Brain microvascular endothelial cell (primary cell): ENCODE results near the gene DNAJC7.

ENCODE experiments used
- DNase-seq: peaks from one replicate; pipeline ENCODE4 v3.0.0-alpha.2; 2020
- H3K27ac ChIP-seq: fragments of 250-450 bp; sonication (Bioruptor Pico); 2 replicates; pipeline ENCODE4 v1.5.1; 2020; ENCODE audit warnings: mild to moderate bottlenecking, moderate library complexity
- H3K27me3 ChIP-seq: fragments of 250-450 bp; sonication (Bioruptor Pico); replicated peaks from 2 replicates; pipeline ENCODE4 v1.5.1; 2020; ENCODE audit warnings: mild to moderate bottlenecking
- H3K36me3 ChIP-seq: fragments of 250-450 bp; sonication (Bioruptor Pico); replicated peaks from 2 replicates; pipeline ENCODE4 v1.5.1; 2020; ENCODE audit warnings: mild to moderate bottlenecking
- H3K4me3 ChIP-seq: 2 replicates; pipeline ENCODE4 v1.5.1; 2011; ENCODE audit warnings: low read depth, mild to moderate bottlenecking, control low read depth, low read length, moderate library complexity
- in situ Hi-C: cut with HindIII; loops from 2 replicates; pipeline ENCODE4 v1.10.0; 2017; ENCODE audit warnings: low sequenced_read_pairs, low pct_ligation_motif_present
- TF ChIP-seq, protein P1 (sequence below): IDR thresholded peaks from 2 replicates; pipeline ENCODE4 v1.5.1; 2011; ENCODE audit warnings: low read depth, mild to moderate bottlenecking, moderate library complexity, low read length, control low read depth, inconsistent platforms; ENCODE audit errors: missing control alignments

The DNAJC7 gene

DNA sequence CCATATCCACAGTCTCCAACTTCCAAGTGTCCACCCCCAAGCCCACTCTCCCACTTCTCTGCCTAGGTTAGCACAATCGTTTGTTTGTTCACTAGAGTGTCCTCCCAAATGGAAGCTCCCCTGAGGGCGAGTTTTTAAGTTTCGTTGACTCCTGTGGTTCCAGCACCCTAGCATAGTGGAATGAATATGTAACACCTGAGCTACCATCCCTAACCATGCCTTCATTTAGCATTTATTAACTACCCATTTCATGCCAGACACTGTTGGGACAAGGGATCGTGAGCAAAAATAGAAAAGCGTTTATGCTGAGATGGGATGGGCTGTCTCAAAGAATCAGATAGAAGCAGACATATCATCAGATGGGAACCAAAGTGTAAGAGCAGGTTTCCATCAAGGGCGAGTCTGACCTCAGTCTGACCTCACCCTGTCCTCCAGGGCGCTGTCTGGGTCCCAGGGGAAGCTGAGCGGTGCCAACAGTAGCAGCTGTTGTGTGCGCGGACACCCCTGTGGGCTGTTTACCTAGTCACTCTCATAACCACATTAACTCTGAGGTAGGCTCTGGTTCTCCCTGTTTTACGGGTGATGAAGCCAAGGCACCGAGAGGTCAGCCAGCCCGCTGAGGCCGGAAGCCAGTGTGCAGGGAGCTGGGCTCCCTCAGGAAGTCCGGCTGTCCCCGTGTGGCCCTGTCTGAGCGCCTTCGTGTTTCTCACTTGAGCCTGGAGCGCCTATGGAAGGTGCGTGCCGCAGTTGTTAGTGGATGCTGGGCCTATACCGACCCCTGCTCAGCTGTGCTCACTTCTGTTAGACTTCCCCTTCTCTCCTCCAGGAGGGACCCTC lies 44.5 kb downstream of the DNAJC7 start:
- H3K27me3 ChIP-seq, result no peaks in the 10 kb centered on the region
- peaks cover 72% of the 10 kb centered on the region for H3K36me3 ChIP-seq
- H3K27ac ChIP-seq, result peak overlapping the region; percentile 9
- TF ChIP-seq, protein P1, sequence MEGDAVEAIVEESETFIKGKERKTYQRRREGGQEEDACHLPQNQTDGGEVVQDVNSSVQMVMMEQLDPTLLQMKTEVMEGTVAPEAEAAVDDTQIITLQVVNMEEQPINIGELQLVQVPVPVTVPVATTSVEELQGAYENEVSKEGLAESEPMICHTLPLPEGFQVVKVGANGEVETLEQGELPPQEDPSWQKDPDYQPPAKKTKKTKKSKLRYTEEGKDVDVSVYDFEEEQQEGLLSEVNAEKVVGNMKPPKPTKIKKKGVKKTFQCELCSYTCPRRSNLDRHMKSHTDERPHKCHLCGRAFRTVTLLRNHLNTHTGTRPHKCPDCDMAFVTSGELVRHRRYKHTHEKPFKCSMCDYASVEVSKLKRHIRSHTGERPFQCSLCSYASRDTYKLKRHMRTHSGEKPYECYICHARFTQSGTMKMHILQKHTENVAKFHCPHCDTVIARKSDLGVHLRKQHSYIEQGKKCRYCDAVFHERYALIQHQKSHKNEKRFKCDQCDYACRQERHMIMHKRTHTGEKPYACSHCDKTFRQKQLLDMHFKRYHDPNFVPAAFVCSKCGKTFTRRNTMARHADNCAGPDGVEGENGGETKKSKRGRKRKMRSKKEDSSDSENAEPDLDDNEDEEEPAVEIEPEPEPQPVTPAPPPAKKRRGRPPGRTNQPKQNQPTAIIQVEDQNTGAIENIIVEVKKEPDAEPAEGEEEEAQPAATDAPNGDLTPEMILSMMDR, result no peak
- in situ Hi-C loops, result loop anchor here (25.0 kb wide), 1 partner anchor 140 kb away; the partner anchor contains the start of genes DHX58, HSPB9 and KAT2A
- peak; percentile 31 for DNase-seq
- no peak overlapping the region for H3K4me3 ChIP-seq

DNA sequence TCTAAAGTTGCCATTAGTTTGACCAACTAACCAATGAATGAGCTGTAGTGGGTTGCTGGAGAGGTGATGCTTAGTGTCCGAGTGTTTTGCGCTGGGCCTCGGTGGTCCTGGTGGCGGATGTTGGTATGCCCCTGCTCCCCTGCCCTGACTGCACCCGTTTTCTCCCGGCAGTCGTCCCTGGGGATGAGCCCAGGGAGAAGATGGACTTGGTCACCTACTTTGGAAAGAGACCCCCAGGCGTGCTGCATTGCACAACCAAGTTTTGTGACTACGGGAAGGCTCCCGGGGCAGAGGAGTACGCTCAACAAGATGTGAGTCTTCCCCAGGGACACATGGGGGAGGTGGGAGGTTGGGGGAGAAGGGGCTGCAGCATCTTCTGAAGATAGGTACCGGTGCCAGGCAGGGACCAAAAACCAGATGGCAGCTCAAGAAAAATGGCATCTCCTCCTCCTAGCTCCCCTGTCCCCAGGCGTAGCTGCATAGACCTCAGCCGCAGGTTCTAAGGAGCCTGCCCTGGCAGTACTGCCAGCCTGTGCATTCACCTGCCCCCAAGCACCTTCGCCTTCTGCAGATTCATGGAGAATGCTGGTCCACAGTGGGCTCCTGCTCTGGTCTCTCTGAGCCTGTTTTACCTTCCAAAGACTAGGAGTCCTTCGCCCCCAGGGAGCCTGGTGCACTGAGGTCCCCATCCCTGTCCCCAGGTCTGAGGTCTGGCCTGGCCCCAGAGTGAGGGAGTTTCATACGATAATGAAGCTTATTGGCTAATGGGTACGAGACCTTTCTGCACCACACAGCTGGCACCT lies 45.3 kb downstream of the DNAJC7 start:
- no peak overlapping the region for H3K27ac ChIP-seq
- no peak for DNase-seq
- TF ChIP-seq, protein P1, result no peak
- peaks cover 63% of the 10 kb centered on the region for H3K36me3 ChIP-seq
- no peak overlapping the region for H3K4me3 ChIP-seq
- in situ Hi-C loops, result loop anchor here (25.0 kb wide), 1 partner anchor 140 kb away; the partner anchor contains the start of genes DHX58, HSPB9 and KAT2A
- no peaks in the 10 kb centered on the region for H3K27me3 ChIP-seq

DNA sequence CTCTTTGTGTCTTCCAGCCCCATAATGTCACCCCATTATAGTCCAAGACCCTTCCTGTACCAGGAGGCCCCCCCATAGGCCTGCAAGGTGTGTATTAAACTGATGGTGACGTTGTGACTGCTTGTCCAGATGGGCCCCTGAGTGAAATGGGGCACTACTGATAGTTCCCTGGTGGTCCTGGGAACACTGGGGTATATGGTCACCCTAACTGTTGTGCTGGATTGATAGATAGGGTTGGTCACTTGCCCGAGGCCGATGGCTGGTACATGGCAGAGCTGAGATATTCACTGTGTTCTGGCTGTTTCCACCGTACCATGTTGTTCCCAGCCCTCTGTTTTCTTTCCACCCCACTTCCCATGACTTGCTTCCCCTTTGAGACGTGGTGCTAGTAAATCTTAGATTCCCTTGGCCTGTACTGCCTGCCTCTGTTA lies 46.3 kb downstream of the DNAJC7 start:
- TF ChIP-seq, protein P1, result no peak

DNA sequence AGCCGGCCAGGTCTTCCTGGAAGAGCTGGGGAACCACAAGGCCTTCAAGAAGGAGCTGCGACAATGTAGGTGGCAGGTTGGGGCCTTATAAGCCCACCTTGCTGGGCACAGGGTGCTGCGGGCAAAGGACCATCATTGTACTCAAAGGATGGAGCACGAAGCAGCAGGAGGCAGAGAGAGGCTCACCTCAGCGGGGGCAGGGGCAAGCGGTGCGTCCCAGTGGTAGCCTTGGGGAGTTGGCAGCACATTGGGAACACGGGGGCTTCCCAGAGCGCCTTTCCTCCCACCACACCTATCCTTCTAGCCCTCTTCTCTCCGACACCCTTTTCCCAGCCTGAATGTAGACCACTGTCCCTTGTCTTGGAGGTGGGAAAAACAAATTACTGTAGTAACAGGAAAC lies 48.6 kb downstream of the DNAJC7 start:
- no peaks in the 10 kb centered on the region for H3K27me3 ChIP-seq
- in situ Hi-C loops, result loop anchor here (25.0 kb wide), 1 partner anchor 144 kb away; the partner anchor contains the start of genes DHX58, HSPB9 and KAT2A

More for the DNA sequence above, 46.3 kb downstream of the DNAJC7 start:
- DNase-seq, result no peak
- H3K27me3 ChIP-seq, result no peaks in the 10 kb centered on the region
- H3K27ac ChIP-seq, result no peak overlapping the region
- H3K36me3 ChIP-seq, result peaks cover 53% of the 10 kb centered on the region
- no peak overlapping the region for H3K4me3 ChIP-seq
- in situ Hi-C loops, result loop anchor here (25.0 kb wide), 1 partner anchor 141 kb away; the partner anchor contains the start of genes DHX58, HSPB9 and KAT2A

DNA sequence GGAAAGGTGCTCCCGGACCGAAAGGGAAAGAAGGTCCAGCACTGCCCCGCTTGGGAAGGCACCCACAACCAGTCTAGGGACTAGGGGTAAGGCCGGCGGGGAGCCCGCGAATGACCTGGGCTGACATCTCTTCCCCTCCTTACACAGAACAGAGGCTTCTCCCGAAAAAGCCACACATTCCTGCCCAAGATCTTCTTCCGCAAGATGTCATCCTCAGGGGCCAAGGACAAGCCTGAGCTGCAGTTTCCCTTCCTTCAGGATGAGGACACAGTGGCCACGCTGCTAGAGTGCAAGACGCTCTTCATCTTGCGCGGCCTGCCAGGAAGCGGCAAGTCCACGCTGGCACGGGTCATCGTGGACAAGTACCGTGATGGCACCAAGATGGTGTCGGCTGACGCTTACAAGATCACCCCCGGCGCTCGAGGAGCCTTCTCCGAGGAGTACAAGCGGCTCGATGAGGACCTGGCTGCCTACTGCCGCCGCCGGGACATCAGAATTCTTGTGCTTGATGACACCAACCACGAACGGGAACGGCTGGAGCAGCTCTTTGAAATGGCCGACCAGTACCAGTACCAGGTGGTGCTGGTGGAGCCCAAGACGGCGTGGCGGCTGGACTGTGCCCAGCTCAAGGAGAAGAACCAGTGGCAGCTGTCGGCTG lies 49.2 kb downstream of the DNAJC7 start:
- Histone ChIP-seq H3K27ac (no peak overlapping the region), H3K4me3 (peak overlapping the region; percentile 81)
- in situ Hi-C loops, result loop anchor here (25.0 kb wide), 1 partner anchor 144 kb away; the partner anchor contains the start of genes DHX58, HSPB9 and KAT2A

More for the DNA sequence above, 48.6 kb downstream of the DNAJC7 start:
- DNase-seq, result no peak
- TF ChIP-seq, protein P1, result no peak
- Histone ChIP-seq H3K36me3 (peaks cover 32% of the 10 kb centered on the region), H3K4me3 (no peak overlapping the region), H3K27ac (no peak overlapping the region)

More for the DNA sequence above, 49.2 kb downstream of the DNAJC7 start:
- TF ChIP-seq, protein P1, result no peak
- DNase-seq, result no peak
- Histone ChIP-seq H3K27me3 (no peaks in the 10 kb centered on the region), H3K36me3 (peaks cover 26% of the 10 kb centered on the region)
